K562 (cell line): ENCODE data around the gene QSOX2.

Experiments
- ATF1 ChIP-seq, 2 experiments: fragments of 450-650 bp in 1 of 2; IDR thresholded peaks; 2 replicates each; pipeline ENCODE4 v1.6.1; 2016; ENCODE audit warnings: missing compliant biosample characterization in 1 of 2, missing genetic modification characterization in 1 of 2
- ELF1 ChIP-seq: fragments of 200-800 bp; sonication (Bioruptor generic); IDR thresholded peaks from 2 replicates; pipeline ENCODE4 v1.6.1; 2016; ENCODE audit warnings: missing genetic modification characterization, missing compliant biosample characterization
- ETV5 ChIP-seq: sonication (generic); formaldehyde crosslinking; IDR thresholded peaks from 2 replicates; pipeline ENCODE4 v1.4.0; 2020; ENCODE audit warnings: low read depth, mild to moderate bottlenecking, missing genetic modification reagents
- HMGXB4 ChIP-seq: sonication (generic); formaldehyde crosslinking; IDR thresholded peaks from 2 replicates; pipeline ENCODE4 v1.8.1; 2023; ENCODE audit warnings: mild to moderate bottlenecking, missing genetic modification reagents
- KLF16 ChIP-seq: IDR thresholded peaks from 2 replicates; pipeline ENCODE4 v1.6.1; 2016; ENCODE audit warnings: antibody characterized with exemption
- NONO ChIP-seq, 2 experiments: fragments of 200-400 bp in 1 of 2; fragments of 450-650 bp in 1 of 2; formaldehyde crosslinking in 1 of 2; IDR thresholded peaks; 2 replicates each; pipeline ENCODE4 v1.6.1; 2017; ENCODE audit warnings: low read depth in 2 of 2, mild to moderate bottlenecking in 2 of 2, moderate library complexity in 2 of 2, low read length in 1 of 2
- RAD21 ChIP-seq, 2 experiments: fragments of 250-450 bp in 1 of 2; fragments of 450-650 bp in 1 of 2; sonication (Bioruptor Pico) in 1 of 2; formaldehyde crosslinking in 1 of 2; IDR thresholded peaks in 1 of 2; conservative IDR thresholded peaks in 1 of 2; 2 replicates each; pipeline versions ENCODE4 v1.4.0 to v1.8.0; 2020 to 2022; ENCODE audit warnings: mild to moderate bottlenecking in 2 of 2, moderate library complexity in 1 of 2
- SAP30 ChIP-seq: fragments of 200-600 bp; sonication (generic); IDR thresholded peaks from 2 replicates; pipeline ENCODE4 v1.6.1; 2012; ENCODE audit warnings: borderline replicate concordance, low read depth, mild to moderate bottlenecking, moderate library complexity, low read length, control low read depth, inconsistent platforms; ENCODE audit not compliant: insufficient read depth, poor library complexity, severe bottlenecking
- ZC3H4 ChIP-seq: sonication (generic); formaldehyde crosslinking; IDR thresholded peaks from 2 replicates; pipeline ENCODE4 v1.9.0; 2021; ENCODE audit warnings: missing genetic modification reagents, borderline replicate concordance
- ZNF239 ChIP-seq: fragments of 250-450 bp; sonication (Bioruptor Pico); IDR thresholded peaks from 2 replicates; pipeline ENCODE4 v1.4.0; 2020; ENCODE audit warnings: mild to moderate bottlenecking
- ZNF740 ChIP-seq, 3 experiments: fragments of 200-800 bp in 1 of 3; sonication (Bioruptor generic) in 1 of 3; sonication (generic) in 1 of 3; formaldehyde crosslinking in 1 of 3; IDR thresholded peaks; 2 replicates each; pipeline versions ENCODE4 v1.6.1 to v1.8.0; 2016 to 2022; ENCODE audit warnings: mild to moderate bottlenecking in 2 of 3, missing compliant biosample characterization in 2 of 3, missing genetic modification characterization in 2 of 3, missing genetic modification reagents in 1 of 3
- TF ChIP-seq, protein P1 (sequence below), 3 experiments: IDR thresholded peaks in 2 of 3; conservative IDR thresholded peaks in 1 of 3; 2 replicates each; pipeline ENCODE4 v1.5.1; 2011 to 2012; ENCODE audit warnings: low read length in 3 of 3, mild to moderate bottlenecking in 3 of 3, control low read depth in 2 of 3, improper control_type of control experiment in 1 of 3, inconsistent platforms in 1 of 3, low read depth in 1 of 3, mixed read lengths in 1 of 3, moderate library complexity in 1 of 3; ENCODE audit not compliant: insufficient read depth in 2 of 3

GRCh38 chr9:136253246-136254130 lies 7.9 kb upstream of the QSOX2 start:
- TF ChIP-seq, protein P1, sequence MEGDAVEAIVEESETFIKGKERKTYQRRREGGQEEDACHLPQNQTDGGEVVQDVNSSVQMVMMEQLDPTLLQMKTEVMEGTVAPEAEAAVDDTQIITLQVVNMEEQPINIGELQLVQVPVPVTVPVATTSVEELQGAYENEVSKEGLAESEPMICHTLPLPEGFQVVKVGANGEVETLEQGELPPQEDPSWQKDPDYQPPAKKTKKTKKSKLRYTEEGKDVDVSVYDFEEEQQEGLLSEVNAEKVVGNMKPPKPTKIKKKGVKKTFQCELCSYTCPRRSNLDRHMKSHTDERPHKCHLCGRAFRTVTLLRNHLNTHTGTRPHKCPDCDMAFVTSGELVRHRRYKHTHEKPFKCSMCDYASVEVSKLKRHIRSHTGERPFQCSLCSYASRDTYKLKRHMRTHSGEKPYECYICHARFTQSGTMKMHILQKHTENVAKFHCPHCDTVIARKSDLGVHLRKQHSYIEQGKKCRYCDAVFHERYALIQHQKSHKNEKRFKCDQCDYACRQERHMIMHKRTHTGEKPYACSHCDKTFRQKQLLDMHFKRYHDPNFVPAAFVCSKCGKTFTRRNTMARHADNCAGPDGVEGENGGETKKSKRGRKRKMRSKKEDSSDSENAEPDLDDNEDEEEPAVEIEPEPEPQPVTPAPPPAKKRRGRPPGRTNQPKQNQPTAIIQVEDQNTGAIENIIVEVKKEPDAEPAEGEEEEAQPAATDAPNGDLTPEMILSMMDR (IDR thresholded peaks at IDR 0.05 in 2 of 3, conservative IDR thresholded peaks at IDR 0.05 in 1 of 3; ENCODE audit: insufficient read depth in 2 of 3, low read depth in 1 of 3, low read length in 3 of 3): no peak
- TF ChIP-seq RAD21 (CRISPR knock-in tag; conservative IDR thresholded peaks at IDR 0.05 in 1 of 2, IDR thresholded peaks at IDR 0.05 in 1 of 2): no peak
- no peak for TF ChIP-seq SAP30
- no peak for TF ChIP-seq ATF1 (CRISPR knock-in tag; IDR thresholded peaks at IDR 0.05)
- no peak for TF ChIP-seq ATF1 (tag; IDR thresholded peaks at IDR 0.05)
- no peak for TF ChIP-seq ZC3H4
- no peak for TF ChIP-seq ELF1 (tag)
- no peak for TF ChIP-seq ZNF239 (CRISPR knock-in tag)
- TF ChIP-seq KLF16: no peak
- TF ChIP-seq ZNF740 (CRISPR knock-in tag; IDR thresholded peaks at IDR 0.05): no peak
- TF ChIP-seq ZNF740 (tag; IDR thresholded peaks at IDR 0.05): no peak
- no peak for TF ChIP-seq NONO (IDR thresholded peaks at IDR 0.05; ENCODE audit: low read depth in 2 of 2, low read length in 1 of 2)
- TF ChIP-seq HMGXB4 (CRISPR knock-in tag): no peak
- TF ChIP-seq ETV5 (CRISPR knock-in tag): no peak
